HG02623 (cell line): Measurements from ENCODE around the gene NDUFA9.

Source experiments
- ATAC-seq: cut with Tn5 transposase; IDR thresholded peaks from one replicate; pipeline ENCODE4 v1.9.1; 2021; ENCODE audit warnings: moderate library complexity; ENCODE audit not compliant: unreplicated experiment

The NDUFA9 gene

GRCh38 chr12:4648501-4649357, at the start of gene NDUFA9, which contains the start of gene AKAP3:
Gene NDUFA9, plus strand, starts transcription at chr12:4649114. Its CDS starts 13 bp downstream, at chr12:4649127.
Gene AKAP3, minus strand, starts transcription at chr12:4649051. Its CDS starts 10,855 bp downstream, at chr12:4638196.
- peak; percentile 76 for ATAC-seq

GRCh38 chr12:4603421-4603820, 45.5 kb upstream of the NDUFA9 start:
- no peak for ATAC-seq

- no peak for ATAC-seq
Measured at GRCh38 chr12:4603946-4604345, 45.0 kb upstream of the NDUFA9 start.

GRCh38 chr12:4604684-4605193, 44.2 kb upstream of the NDUFA9 start:
- ATAC-seq = peak; percentile 92

- ATAC-seq = no peak
Measured at GRCh38 chr12:4607056-4607455, 41.9 kb upstream of the NDUFA9 start.

GRCh38 chr12:4609071-4609470, 39.8 kb upstream of the NDUFA9 start:
- ATAC-seq = no peak

- no peak for ATAC-seq
Measured at GRCh38 chr12:4610481-4610880, 38.4 kb upstream of the NDUFA9 start.

GRCh38 chr12:4615667-4616066, 33.2 kb upstream of the NDUFA9 start:
- ATAC-seq = no peak

GRCh38 chr12:4621511-4621910, 27.4 kb upstream of the NDUFA9 start:
- ATAC-seq = no peak

- ATAC-seq = no peak
Measured at GRCh38 chr12:4626543-4626942, 22.4 kb upstream of the NDUFA9 start.

- no peak for ATAC-seq
Measured at GRCh38 chr12:4628406-4628805, 20.5 kb upstream of the NDUFA9 start.

- ATAC-seq = no peak
Measured at GRCh38 chr12:4630262-4630661, 18.7 kb upstream of the NDUFA9 start.

- no peak for ATAC-seq
Measured at GRCh38 chr12:4643747-4644146, 5.2 kb upstream of the NDUFA9 start.

GRCh38 chr12:4645023-4645422, 3.9 kb upstream of the NDUFA9 start:
- no peak for ATAC-seq

- ATAC-seq = peak; percentile 48
Measured at GRCh38 chr12:4648104-4648500, 812 bp upstream of the NDUFA9 start.

- no peak for ATAC-seq
Measured at GRCh38 chr12:4649358-4649661, 396 bp downstream of the NDUFA9 start.

GRCh38 chr12:4653257-4653656, 4.3 kb downstream of the NDUFA9 start:
- ATAC-seq = no peak

- ATAC-seq = no peak
Measured at GRCh38 chr12:4653691-4654090, 4.8 kb downstream of the NDUFA9 start.

GRCh38 chr12:4663971-4664505, 15.1 kb downstream of the NDUFA9 start:
- ATAC-seq = no peak

- no peak for ATAC-seq
Measured at GRCh38 chr12:4665236-4665635, 16.3 kb downstream of the NDUFA9 start.

GRCh38 chr12:4679711-4680110, 30.8 kb downstream of the NDUFA9 start:
- no peak for ATAC-seq

GRCh38 chr12:4681732-4682131, 32.8 kb downstream of the NDUFA9 start:
- ATAC-seq = no peak
